ENCODE data around the gene APOA1.

The APOA1 gene

DNA sequence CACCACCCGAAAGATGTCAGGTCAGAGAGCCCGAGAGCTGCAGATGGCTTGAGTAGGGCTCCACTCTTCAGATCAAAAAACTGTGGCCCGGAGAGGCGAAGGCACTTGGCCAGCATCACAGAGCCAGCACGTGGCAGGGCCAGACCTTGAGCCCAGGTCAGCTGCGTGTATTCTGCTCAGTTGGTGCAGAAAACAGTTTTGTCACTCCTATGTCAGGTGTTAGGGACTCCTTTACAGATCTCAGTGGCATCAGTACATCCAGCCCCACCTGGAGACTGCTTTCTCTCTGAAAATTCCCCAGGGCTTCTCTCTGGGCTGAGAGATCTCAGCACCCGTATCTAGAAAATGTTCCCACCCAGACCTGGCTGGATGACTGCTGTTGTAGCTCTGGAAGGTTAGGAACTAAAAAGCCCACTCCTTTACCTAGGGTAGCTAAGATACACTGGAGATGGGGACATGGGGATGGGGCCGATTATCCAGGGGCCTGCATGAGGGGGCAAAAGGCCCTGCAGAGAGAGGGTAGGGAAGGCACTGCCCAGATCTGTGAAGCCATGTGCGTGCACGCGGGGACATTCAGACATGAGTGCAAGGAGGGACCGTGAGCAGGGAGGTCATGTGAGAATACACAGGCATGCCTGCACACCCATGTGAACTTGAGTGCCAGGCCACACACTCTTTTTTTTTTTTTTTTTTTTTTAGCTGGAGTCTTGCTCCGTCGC lies 3.4 kb downstream of the APOA1 start:
- DNase-seq (ENCODE audit: low spot score): no peak

GRCh38 chr11:116833491-116833815 lies 4.0 kb downstream of the APOA1 start:
- no peak for DNase-seq (ENCODE audit: low spot score)

DNA sequence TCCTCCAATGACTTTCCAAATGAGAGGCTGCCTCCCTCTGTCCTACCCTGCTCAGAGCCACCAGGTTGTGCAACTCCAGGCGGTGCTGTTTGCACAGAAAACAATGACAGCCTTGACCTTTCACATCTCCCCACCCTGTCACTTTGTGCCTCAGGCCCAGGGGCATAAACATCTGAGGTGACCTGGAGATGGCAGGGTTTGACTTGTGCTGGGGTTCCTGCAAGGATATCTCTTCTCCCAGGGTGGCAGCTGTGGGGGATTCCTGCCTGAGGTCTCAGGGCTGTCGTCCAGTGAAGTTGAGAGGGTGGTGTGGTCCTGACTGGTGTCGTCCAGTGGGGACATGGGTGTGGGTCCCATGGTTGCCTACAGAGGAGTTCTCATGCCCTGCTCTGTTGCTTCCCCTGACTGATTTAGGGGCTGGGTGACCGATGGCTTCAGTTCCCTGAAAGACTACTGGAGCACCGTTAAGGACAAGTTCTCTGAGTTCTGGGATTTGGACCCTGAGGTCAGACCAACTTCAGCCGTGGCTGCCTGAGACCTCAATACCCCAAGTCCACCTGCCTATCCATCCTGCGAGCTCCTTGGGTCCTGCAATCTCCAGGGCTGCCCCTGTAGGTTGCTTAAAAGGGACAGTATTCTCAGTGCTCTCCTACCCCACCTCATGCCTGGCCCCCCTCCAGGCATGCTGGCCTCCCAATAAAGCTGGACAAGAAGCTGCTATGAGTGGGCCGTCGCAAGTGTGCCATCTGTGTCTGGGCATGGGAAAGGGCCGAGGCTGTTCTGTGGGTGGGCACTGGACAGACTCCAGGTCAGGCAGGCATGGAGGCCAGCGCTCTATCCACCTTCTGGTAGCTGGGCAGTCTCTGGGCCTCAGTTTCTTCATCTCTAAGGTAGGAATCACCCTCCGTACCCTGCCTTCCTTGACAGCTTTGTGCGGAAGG lies 4.8 kb downstream of the APOA1 start:
- DNase-seq (ENCODE audit: low spot score): no peak

GRCh38 chr11:116831790-116832349 lies 5.6 kb downstream of the APOA1 start:
- no peak for DNase-seq (ENCODE audit: low spot score)

- no peak for DNase-seq (ENCODE audit: low spot score)
Observed at GRCh38 chr11:116830184-116830912, 7.1 kb downstream of the APOA1 start.

- no peak for DNase-seq (ENCODE audit: low spot score)
Observed at GRCh38 chr11:116829525-116830183, 7.8 kb downstream of the APOA1 start, which contains the start of gene APOC3. Gene APOC3 (plus strand): TSS chr11:116829907. CDS start chr11:116830583, 676 bp downstream.

DNA sequence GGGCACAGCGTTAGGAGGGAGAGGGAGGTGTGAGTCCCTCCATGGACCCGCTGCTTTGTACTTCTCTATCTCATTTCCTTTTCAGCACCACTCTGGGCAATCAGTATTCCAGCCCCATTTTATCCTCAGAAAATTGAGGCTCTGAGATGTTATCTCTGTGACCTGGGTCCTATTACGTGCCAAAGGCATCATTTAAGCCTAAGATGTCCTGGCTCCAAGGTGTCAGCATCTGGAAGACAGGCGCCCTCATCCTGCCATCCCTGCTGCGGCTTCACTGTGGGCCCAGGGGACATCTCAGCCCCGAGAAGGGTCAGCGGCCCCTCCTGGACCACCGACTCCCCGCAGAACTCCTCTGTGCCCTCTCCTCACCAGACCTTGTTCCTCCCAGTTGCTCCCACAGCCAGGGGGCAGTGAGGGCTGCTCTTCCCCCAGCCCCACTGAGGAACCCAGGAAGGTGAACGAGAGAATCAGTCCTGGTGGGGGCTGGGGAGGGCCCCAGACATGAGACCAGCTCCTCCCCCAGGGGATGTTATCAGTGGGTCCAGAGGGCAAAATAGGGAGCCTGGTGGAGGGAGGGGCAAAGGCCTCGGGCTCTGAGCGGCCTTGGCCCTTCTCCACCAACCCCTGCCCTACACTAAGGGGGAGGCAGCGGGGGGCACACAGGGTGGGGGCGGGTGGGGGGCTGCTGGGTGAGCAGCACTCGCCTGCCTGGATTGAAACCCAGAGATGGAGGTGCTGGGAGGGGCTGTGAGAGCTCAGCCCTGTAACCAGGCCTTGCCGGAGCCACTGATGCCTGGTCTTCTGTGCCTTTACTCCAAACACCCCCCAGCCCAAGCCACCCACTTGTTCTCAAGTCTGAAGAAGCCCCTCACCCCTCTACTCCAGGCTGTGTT lies 8.5 kb downstream of the APOA1 start:
- DNase-seq (ENCODE audit: low spot score): no peak

DNA sequence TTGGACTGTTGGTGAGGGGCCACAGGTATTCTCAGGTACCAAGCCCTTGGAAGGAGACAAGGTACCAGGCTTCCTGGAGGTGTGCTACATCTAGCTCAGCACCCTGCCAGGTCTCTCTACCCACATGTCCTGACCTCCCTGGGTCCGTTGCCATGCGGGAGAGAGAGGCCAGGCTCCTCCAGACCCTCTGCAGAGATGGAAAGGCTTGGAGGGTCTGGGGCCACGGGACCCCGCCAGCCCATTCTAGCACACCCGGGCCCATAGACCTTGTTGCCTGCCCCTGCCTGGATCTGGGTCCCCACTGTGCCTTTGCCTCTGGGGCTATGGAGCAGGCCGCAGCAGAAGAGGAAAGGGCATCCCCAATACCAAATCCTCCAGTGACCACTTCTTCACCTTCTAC lies 10.0 kb downstream of the APOA1 start:
- no peak for DNase-seq (ENCODE audit: low spot score)

GRCh38 chr11:116826751-116827431 lies 10.5 kb downstream of the APOA1 start:
- DNase-seq (ENCODE audit: low spot score): no peak

- DNase-seq (ENCODE audit: low spot score): no peak
Observed at GRCh38 chr11:116825854-116826750, 11.3 kb downstream of the APOA1 start.

- no peak for DNase-seq (ENCODE audit: low spot score)
Observed at GRCh38 chr11:116825434-116825833, 12.0 kb downstream of the APOA1 start.

- DNase-seq (ENCODE audit: low spot score): no peak
Observed at GRCh38 chr11:116823031-116823843, 14.2 kb downstream of the APOA1 start, which contains the start of gene APOA4. Gene APOA4 (minus strand): TSS chr11:116823304. CDS start chr11:116823191, 113 bp downstream.

GRCh38 chr11:116822575-116822974 lies 14.8 kb downstream of the APOA1 start:
- no peak for DNase-seq (ENCODE audit: low spot score)

- no peak for DNase-seq (ENCODE audit: low spot score)
Observed at GRCh38 chr11:116821050-116821918, 16.1 kb downstream of the APOA1 start.

GRCh38 chr11:116819049-116819448 lies 18.4 kb downstream of the APOA1 start:
- DNase-seq (ENCODE audit: low spot score): no peak

GRCh38 chr11:116814502-116814901 lies 22.9 kb downstream of the APOA1 start:
- no peak for DNase-seq (ENCODE audit: low spot score)

Data from COLO829 (cell line).